Measurements from ENCODE around the gene WDR37. TPM values are rescaled to one million over a fixed set of nuclear protein-coding genes. Genes with fewer than 3 reads are reported as not detected.

Gene WDR37
- total and polyA plus RNA-seq, 9 of the 15 experiments (the other 6 are each of a cell fraction or from before 2014, with no cell fraction given), result 2.3 to 11.6 (median 6.7) TPM

DNA sequence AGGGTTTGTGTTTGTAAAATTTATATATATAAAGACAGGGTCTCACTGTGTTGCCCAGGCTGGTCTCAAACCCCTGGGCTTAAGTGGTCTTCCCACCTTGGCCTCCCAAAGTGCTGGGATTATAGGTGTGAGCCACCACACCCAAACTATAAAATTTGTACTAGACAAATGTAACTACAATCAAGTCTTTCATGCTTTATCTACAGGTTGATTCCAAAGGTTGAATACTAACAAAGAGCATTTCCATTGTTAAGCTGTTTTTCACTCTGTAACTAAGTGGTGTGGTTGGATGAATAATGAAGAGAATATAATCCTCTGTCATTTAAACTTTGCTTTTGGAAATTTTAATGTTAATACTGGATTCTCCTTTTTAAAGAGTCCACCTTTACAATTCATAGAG is 22.5 kb downstream of the WDR37 start:
- in situ Hi-C loops (cut with MboI), result no loop called here
- FAIRE-seq (no peak), DNase-seq (ENCODE audit: extremely low read depth in 1 of 4, low spot score in 3 of 4) (no peak), ATAC-seq (no peak)
- Histone ChIP-seq H4K20me1 (replicated peaks; ENCODE audit: control insufficient read depth, insufficient read depth, low read length) (no peaks in the 10 kb centered on the region), H3K36me3 (ENCODE audit: control insufficient read depth, insufficient read depth, low read length) (peaks cover 36% of the 10 kb centered on the region), H2AFZ (ENCODE audit: low read depth, low read length) (no peak overlapping the region), H3K4me2 (ENCODE audit: insufficient read depth, low read length) (no peak overlapping the region), H3K4me1 (replicated peaks in 1 of 2; ENCODE audit: control insufficient read depth in 2 of 2, insufficient read depth in 2 of 2, low read length in 2 of 2) (no peaks in the 10 kb centered on the region; a peak in 1 of 5 replicates), H3K4me3 (no peak overlapping the region), H3K79me2 (ENCODE audit: control insufficient read depth, insufficient read depth, low read length) (no peaks in the 10 kb centered on the region), H3K27me3 (ENCODE audit: control insufficient read depth in 2 of 2, insufficient read depth in 2 of 2, low read length in 2 of 2) (no peaks in the 10 kb centered on the region), H3K9ac (ENCODE audit: insufficient read depth in 1 of 2, low read depth in 2 of 2, low read length in 2 of 2) (no peak overlapping the region), H3K9me1 (ENCODE audit: control insufficient read depth, insufficient read depth, low read length) (no peaks in the 10 kb centered on the region), H3K9me3 (replicated peaks; ENCODE audit: control insufficient read depth, insufficient read depth, low read depth, low read length) (no peaks in the 10 kb centered on the region), H3K27ac (ENCODE audit: extremely low read depth, low read depth, low read length) (no peak overlapping the region)
- no peak for TF ChIP-seq WHSC1 (IDR thresholded peaks at IDR 0.05; ENCODE audit: low read length)
- no peak for TF ChIP-seq STAG1 (CRISPR knock-in tag; IDR thresholded peaks at IDR 0.05; ENCODE audit: borderline replicate concordance)
- no peak for TF ChIP-seq ZZZ3 (IDR thresholded peaks at IDR 0.05)
- TF ChIP-seq, protein P1, sequence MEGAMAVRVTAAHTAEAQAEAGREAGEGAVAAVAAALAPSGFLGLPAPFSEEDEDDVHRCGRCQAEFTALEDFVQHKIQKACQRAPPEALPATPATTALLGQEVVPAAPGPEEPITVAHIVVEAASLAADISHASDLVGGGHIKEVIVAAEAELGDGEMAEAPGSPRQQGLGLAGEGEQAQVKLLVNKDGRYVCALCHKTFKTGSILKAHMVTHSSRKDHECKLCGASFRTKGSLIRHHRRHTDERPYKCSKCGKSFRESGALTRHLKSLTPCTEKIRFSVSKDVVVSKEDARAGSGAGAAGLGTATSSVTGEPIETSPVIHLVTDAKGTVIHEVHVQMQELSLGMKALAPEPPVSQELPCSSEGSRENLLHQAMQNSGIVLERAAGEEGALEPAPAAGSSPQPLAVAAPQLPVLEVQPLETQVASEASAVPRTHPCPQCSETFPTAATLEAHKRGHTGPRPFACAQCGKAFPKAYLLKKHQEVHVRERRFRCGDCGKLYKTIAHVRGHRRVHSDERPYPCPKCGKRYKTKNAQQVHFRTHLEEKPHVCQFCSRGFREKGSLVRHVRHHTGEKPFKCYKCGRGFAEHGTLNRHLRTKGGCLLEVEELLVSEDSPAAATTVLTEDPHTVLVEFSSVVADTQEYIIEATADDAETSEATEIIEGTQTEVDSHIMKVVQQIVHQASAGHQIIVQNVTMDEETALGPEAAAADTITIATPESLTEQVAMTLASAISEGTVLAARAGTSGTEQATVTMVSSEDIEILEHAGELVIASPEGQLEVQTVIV (CRISPR knock-in tag; IDR thresholded peaks at IDR 0.05; ENCODE audit: borderline replicate concordance), result no peak
- TF ChIP-seq CREBBP (IDR thresholded peaks at IDR 0.05; ENCODE audit: low read depth, low read length), result no peak
- TF ChIP-seq, protein P2, sequence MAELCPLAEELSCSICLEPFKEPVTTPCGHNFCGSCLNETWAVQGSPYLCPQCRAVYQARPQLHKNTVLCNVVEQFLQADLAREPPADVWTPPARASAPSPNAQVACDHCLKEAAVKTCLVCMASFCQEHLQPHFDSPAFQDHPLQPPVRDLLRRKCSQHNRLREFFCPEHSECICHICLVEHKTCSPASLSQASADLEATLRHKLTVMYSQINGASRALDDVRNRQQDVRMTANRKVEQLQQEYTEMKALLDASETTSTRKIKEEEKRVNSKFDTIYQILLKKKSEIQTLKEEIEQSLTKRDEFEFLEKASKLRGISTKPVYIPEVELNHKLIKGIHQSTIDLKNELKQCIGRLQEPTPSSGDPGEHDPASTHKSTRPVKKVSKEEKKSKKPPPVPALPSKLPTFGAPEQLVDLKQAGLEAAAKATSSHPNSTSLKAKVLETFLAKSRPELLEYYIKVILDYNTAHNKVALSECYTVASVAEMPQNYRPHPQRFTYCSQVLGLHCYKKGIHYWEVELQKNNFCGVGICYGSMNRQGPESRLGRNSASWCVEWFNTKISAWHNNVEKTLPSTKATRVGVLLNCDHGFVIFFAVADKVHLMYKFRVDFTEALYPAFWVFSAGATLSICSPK (IDR thresholded peaks at IDR 0.05; ENCODE audit: borderline replicate concordance), result no peak
- no peak for TF ChIP-seq CBFA2T2 (conservative IDR thresholded peaks at IDR 0.05)
- TF ChIP-seq, protein P3, sequence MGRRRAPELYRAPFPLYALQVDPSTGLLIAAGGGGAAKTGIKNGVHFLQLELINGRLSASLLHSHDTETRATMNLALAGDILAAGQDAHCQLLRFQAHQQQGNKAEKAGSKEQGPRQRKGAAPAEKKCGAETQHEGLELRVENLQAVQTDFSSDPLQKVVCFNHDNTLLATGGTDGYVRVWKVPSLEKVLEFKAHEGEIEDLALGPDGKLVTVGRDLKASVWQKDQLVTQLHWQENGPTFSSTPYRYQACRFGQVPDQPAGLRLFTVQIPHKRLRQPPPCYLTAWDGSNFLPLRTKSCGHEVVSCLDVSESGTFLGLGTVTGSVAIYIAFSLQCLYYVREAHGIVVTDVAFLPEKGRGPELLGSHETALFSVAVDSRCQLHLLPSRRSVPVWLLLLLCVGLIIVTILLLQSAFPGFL (CRISPR knock-in tag; IDR thresholded peaks at IDR 0.05), result no peak
- no peak for TF ChIP-seq ZNF431 (CRISPR knock-in tag; IDR thresholded peaks at IDR 0.05)
- TF ChIP-seq, protein P4, sequence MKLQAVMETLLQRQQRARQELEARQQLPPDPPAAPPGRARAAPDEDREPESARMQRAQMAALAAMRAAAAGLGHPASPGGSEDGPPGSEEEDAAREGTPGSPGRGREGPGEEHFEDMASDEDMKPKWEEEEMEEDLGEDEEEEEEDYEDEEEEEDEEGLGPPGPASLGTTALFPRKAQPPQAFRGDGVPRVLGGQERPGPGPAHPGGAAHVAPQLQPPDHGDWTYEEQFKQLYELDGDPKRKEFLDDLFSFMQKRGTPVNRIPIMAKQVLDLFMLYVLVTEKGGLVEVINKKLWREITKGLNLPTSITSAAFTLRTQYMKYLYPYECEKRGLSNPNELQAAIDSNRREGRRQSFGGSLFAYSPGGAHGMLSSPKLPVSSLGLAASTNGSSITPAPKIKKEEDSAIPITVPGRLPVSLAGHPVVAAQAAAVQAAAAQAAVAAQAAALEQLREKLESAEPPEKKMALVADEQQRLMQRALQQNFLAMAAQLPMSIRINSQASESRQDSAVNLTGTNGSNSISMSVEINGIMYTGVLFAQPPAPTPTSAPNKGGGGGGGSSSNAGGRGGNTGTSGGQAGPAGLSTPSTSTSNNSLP (IDR thresholded peaks at IDR 0.05; ENCODE audit: borderline replicate concordance, low read depth, low read length), result no peak
- no peak for TF ChIP-seq HNRNPL (IDR thresholded peaks at IDR 0.05; ENCODE audit: low read depth, low read length)
- TF ChIP-seq SMAD1 (IDR thresholded peaks at IDR 0.05; ENCODE audit: low read depth, low read length, partially characterized antibody), result no peak
- no peak for TF ChIP-seq ZNF140 (CRISPR knock-in tag; IDR thresholded peaks at IDR 0.05)
- TF ChIP-seq, protein P5, sequence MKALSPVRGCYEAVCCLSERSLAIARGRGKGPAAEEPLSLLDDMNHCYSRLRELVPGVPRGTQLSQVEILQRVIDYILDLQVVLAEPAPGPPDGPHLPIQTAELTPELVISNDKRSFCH (CRISPR knock-in tag; IDR thresholded peaks at IDR 0.05), result no peak
- TF ChIP-seq, protein P5 (tag; IDR thresholded peaks at IDR 0.05), result no peak
- intact Hi-C loops (cut with micrococcal nuclease), result no loop called here
- BruUV-seq (replicated peaks), result no TSS peak
- CTCF ChIA-PET (ENCODE audit: low intra/inter-chr PET ratio), result no interaction called here
- POLR2A ChIA-PET, result no interaction called here

Measured in K562 (cell line).